ENCODE results near the gene GARIN5B.

GARIN5B gene

DNA sequence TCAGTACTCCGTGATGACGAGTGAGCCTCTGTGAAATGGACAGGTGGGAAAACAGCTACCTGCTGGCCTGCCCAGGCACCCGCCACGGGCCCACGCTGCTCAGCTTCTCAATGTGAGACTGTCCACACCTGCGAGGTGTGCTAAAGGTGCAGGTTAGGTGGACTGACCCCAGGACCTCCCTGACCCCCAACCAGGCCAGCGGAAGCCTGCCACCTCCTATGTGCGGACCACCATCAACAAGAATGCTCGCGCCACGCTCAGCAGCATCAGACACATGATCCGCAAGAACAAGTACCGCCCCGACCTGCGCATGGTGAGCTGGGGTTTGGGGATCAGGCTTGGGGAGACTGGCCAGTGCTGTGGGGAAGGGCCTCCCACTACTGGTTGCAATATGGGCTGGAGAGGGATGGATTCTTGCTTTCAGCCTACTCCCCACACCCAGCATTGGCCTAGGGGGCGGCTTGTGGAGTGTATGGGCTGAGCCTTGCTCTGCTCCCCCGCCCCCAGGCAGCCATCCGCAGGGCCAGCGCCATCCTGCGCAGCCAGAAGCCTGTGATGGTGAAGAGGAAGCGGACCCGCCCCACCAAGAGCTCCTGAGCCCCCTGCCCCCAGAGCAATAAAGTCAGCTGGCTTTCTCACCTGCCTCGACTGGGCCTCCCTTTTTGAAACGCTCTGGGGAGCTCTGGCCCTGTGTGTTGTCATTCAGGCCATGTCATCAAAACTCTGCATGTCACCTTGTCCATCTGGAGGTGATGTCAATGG, 24.9 kb upstream of the GARIN5B start:
- TF ChIP-seq, protein P1, sequence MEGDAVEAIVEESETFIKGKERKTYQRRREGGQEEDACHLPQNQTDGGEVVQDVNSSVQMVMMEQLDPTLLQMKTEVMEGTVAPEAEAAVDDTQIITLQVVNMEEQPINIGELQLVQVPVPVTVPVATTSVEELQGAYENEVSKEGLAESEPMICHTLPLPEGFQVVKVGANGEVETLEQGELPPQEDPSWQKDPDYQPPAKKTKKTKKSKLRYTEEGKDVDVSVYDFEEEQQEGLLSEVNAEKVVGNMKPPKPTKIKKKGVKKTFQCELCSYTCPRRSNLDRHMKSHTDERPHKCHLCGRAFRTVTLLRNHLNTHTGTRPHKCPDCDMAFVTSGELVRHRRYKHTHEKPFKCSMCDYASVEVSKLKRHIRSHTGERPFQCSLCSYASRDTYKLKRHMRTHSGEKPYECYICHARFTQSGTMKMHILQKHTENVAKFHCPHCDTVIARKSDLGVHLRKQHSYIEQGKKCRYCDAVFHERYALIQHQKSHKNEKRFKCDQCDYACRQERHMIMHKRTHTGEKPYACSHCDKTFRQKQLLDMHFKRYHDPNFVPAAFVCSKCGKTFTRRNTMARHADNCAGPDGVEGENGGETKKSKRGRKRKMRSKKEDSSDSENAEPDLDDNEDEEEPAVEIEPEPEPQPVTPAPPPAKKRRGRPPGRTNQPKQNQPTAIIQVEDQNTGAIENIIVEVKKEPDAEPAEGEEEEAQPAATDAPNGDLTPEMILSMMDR (IDR thresholded peaks at IDR 0.05; ENCODE audit: low read length, missing control alignments), result no peak
- H3K4me3 ChIP-seq (replicated peaks; ENCODE audit: low read depth, low read length), result peak overlapping the region; percentile 99
- DNase-seq (ENCODE audit: low read depth), result no peak

GRCh38 chr19:55386493-55386971, 23.5 kb upstream of the GARIN5B start:
- H3K4me3 ChIP-seq (replicated peaks; ENCODE audit: low read depth, low read length), result peak overlapping the region; percentile 99
- no peak for DNase-seq (ENCODE audit: low read depth)
- TF ChIP-seq, protein P1 (IDR thresholded peaks at IDR 0.05; ENCODE audit: low read length, missing control alignments), result no peak

GRCh38 chr19:55385724-55386492, 22.8 kb upstream of the GARIN5B start, which contains the start of gene RPL28:
Gene RPL28 (plus strand): TSS chr19:55385932. CDS start chr19:55386358, 426 bp downstream.
- TF ChIP-seq, protein P1 (IDR thresholded peaks at IDR 0.05; ENCODE audit: low read length, missing control alignments), result no peak
- peak within 1 kb of the TSS; percentile 99 for H3K4me3 ChIP-seq (replicated peaks; ENCODE audit: low read depth, low read length)
- peak; percentile 99 for DNase-seq (ENCODE audit: low read depth)

DNA sequence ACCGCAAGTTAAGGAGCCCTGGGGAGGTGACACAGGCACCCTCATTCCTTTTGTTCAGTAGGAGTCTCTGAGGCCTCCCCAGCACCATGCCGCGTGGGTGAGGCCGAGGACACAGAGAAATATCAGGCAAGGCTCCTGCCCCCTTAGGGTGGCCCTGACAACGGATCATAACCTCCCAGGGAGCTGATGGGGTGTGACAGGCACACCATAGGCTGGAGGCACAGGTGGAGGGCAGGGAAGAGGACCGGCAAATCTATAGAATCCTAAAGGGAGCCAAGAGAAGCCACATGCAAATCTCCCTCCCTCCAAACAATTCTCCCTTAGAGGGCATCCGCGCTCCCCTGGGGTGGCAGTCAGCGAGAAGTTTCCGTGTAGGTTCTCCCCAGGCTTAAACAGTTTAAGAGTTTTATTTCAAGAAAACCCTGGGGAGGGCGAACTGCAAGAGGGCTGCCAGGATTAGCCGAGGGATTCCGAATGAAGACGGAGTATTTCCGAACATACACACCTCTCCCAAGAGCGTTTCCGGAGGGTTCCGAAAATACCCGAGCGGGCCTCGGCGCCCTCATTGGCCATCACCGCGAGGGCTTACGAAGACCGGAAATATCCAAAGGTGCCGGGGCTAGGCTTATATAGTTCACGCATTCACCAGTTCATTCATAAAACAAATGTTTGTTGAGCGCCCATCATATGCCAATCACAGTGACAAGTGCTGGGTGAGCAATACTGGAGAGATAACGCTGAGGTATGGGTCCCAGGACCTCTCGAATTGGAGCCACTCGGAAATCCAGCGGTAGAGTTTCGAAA, 22.1 kb upstream of the GARIN5B start:
- TF ChIP-seq, protein P1 (IDR thresholded peaks at IDR 0.05; ENCODE audit: low read length, missing control alignments), result no peak
- H3K4me3 ChIP-seq (replicated peaks; ENCODE audit: low read depth, low read length), result peak overlapping the region; percentile 99
- DNase-seq (ENCODE audit: low read depth), result peak; percentile 95

DNA sequence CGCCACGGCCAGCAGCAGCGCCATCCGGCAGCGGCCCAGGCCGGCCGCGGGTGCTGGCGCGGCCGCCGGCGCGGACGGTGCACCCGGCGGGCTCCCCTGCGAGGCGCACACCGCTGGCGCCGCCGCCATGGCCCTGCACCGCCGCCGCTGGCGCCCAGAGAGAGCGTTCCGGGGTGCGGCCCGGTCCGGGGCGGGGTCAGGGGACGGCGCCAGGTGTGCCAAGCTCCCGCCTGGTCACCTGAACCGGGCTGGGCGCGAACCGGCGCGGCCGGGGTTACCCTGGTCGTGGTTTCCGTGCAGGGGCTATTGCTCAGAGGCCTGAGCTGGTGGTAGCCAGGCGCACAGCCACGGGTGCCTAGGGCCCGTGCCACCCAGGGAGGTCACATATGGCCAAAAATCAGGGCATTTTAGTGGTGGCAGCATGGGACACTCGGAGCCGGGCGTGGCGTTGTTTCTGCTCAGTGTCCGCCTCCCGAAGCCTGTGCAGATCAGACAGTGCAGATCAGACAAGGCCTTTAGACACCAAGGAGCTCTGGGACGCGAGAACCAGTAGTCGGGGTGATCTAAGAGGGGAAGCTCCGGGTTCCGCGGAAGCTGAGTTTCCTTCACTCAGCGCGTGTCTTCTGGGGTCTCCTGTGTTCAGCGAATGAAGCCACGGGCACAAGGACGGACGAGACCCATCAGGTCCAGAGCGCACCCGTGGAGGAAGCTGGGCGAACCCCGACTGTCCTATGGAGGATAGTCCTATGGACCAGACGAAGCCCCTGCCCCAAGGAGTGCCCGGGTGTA, 21.3 kb upstream of the GARIN5B start, which contains the start of gene TMEM238:
Gene TMEM238 (minus strand): TSS at position 162 of the 789 bp plus-strand sequence. CDS start 33 bp downstream, at position 129.
- DNase-seq (ENCODE audit: low read depth), result no peak
- TF ChIP-seq, protein P1 (IDR thresholded peaks at IDR 0.05; ENCODE audit: low read length, missing control alignments), result no peak
- H3K4me3 ChIP-seq (replicated peaks; ENCODE audit: low read depth, low read length), result peak within 1 kb of the TSS; percentile 99
